ENCODE measurements around the gene NIF3L1. TPM values are rescaled to one million over a fixed set of nuclear protein-coding genes. Genes with fewer than 3 reads are reported as not detected.

Gene NIF3L1
- total RNA-seq, 2 donors from 2014 or later = 6.9 to 10.6 TPM

Other genes with a start within 250 kb of the NIF3L1 start
- 100 to 1,000 TPM; 226 to 235 TPM for gene BZW1, start 77.5 kb upstream of the NIF3L1 start, total RNA-seq
- 1,000 to 10,000 TPM in 1 of 2 donors, 100 to 1,000 TPM in 1; 907 to 1,052 TPM for gene CLK1, start 24.7 kb upstream of the NIF3L1 start, total RNA-seq
- gene PPIL3, start 294 bp upstream of the NIF3L1 start, total RNA-seq = 10 to 100 TPM; 22.1 to 25.7 TPM
- gene ORC2, start 74.3 kb downstream of the NIF3L1 start, total RNA-seq = 10 to 100 TPM; 28.7 to 29.8 TPM
- 10 to 100 TPM; 29.4 to 36.5 TPM for gene HYCC2, start 182.3 kb downstream of the NIF3L1 start, total RNA-seq
- gene NDUFB3, start 182.6 kb downstream of the NIF3L1 start, total RNA-seq = 10 to 100 TPM; 23.7 to 33.8 TPM
- 100 to 1,000 TPM; 221 to 223 TPM for gene CFLAR, start 226.8 kb downstream of the NIF3L1 start, total RNA-seq